GM18520 (cell line): ENCODE data around the gene PLEKHO2.

Experiments used
- ATAC-seq: cut with Tn5 transposase; IDR thresholded peaks from one replicate; pipeline ENCODE4 v1.9.1; 2021; ENCODE audit not compliant: unreplicated experiment

The PLEKHO2 gene

DNA sequence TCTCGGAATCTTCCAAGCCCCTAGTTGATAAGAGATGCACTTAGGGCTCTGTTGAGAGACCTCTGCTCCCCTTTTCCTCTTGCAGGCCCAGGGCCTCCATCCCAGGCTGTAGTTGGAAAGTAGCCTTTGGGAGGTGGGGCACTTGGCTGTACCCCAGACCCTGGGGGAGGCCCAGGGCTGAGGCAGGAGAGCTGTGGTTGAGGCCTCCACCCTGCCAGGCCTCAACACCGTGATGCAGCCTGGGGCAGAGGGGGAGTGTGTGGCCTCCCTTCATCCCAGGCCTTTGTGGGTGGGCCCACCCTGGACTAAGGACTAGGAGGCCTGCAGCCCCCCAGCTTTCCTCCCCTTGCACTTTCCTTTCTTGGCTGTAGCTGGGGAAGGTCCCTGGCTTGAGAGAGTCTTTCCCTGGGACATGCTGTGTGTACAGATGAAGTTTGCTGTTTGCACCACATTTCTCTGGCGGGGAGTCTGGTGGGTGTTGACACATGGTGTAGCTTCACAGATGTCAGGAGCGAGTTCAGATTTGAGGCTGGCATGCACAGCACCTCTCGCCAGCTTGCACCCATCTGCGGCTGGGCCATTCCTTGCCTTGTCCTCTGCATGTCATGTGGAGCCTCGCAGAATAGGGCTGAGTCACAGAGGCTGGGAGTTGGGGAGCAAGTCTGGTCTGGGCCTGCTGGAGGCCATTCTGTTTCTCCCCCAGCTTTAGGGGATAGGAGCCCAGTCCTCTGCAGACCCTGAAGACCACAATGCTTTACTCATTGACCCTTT is 13.7 kb downstream of the PLEKHO2 start:
- ATAC-seq, result no peak

DNA sequence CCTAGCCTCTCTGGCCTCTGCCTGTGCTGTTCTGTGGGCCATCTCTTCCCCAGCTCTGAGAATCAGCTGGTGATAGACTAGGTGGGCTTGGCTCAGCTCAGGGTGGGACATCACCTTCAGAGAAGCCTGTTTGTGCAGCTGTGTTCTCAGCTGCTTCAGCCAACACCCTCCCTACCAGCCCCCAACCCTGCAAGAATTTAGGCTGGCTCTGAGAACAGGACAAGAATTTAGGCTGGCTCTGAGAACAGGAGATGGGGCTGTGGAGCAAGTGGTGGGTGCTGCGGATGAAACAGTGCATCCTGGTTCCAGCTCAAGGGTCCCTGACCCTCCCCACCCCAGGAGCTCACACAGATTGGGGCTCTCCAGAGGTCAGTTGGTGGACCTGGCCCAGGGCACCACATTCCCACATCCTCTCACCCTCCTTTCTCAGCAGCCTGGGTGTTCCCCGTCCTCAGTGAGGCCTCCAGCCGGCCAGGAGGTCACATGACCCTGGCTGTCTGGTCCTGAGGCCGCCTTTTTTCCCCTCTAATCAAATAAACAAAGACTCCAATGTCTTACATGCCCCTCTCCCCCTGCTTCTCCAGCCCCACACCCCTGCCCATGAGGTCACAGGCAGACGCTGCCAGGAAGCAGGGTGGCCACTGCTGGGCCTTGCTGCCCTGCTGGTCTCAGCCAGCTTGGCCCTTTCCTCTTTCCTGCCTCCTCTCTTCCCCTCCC is 14.9 kb downstream of the PLEKHO2 start:
- ATAC-seq, result no peak

DNA sequence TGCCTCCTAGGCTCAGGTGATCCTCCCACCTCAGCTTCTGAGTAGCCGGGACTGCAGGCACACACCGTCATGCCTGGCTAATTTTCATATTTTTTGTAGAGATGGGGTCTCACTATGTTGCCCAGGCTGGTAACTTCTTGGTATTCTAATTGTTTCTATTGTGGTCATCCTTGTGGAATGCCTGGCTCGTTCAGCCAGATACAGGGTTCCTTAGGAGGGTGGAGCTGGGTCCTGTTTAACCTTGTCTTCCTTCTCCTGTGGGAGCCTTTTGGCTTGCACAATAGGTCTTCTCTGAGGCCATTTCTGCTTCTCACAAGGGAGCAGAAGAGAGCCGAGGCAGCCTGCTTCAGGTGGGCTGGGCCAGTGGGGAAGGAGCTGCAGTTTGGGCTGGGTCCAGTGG is 15.7 kb downstream of the PLEKHO2 start:
- no peak for ATAC-seq

DNA sequence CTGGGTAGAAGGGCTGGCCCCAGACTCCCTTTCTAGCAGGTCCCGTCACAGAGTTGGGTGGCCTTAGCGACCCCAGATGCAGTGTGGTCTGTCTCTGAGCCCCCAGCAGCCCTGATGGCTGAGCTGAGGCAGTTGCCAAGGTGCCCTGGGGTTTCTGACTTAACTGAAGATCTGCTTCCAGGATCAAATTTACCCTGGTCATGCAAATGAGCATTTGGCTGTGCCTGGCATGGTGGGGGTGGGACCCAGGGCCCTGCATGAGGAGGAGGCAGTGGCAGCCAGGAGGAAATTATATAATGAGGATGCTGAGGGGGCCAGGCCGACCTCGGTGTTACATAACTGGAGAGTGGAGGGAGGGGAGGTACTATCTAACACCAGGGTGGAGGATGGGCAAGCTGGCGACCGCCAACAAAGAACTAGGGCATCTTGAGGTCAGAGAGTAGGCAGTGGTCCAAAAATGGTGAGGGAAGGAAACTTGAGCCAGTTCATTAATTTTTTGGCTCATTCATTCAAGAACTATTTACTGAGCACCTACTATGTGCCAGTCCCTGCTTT is 16.4 kb downstream of the PLEKHO2 start:
- ATAC-seq, result no peak

DNA sequence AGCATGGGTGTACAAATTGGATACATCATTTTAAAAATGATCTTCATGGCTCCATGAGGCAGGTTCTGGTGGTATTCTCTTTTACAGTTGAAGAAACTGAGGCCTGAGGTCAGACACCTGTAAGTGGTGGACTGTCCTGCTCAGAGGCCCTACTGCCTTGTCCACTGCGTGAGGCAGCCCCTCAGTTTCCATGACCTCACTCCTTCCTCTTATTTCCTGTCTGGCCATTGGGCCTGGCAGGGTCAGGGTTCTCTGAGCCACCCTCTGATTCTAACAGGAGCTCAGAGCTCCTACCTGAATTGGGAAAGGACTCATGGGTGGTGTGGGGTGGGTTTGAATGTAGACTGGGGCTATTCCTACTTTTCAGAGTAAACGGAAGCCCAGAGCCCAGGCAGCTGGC is 17.5 kb downstream of the PLEKHO2 start:
- ATAC-seq, result no peak

DNA sequence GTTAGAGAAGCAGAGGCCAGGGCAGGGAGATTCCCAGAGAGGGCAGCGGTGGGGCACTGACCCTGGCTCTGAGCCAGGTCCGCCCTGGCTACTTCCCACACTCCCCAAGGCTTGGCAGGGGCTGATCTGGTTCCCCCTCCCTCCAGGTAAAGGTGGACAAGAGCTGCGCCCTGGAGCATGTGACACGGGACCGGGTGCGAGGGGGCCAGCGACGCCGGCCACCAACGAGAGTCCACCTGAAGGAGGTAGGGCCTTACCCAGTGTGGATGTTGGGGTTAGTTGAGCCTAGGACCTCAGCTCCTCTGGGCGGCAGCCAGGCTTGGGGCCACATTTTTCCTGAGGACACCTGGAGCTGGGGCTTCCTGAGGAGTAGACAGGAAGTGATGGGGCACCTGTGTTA is 19.6 kb downstream of the PLEKHO2 start:
- ATAC-seq, result no peak

DNA sequence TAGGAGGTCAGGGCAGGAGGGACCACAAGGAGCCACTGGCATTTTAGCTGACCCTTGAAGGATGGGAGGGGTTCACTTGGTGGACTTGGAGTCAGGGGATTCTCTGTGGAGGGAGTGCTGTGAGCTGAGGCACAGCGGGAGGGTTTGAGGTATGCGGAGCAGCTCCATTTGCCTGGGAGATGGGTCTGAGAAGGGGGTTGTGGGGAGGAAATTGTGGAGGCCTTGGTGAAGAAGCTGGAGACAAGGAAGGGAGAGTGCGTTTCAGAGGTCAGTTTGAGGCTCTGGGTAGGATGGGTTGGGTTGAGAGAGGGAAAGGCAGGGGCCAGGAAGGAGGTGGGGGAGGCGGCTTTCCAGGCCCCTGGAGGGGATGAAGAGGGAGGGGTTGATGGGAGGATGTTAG is 20.2 kb downstream of the PLEKHO2 start:
- no peak for ATAC-seq

DNA sequence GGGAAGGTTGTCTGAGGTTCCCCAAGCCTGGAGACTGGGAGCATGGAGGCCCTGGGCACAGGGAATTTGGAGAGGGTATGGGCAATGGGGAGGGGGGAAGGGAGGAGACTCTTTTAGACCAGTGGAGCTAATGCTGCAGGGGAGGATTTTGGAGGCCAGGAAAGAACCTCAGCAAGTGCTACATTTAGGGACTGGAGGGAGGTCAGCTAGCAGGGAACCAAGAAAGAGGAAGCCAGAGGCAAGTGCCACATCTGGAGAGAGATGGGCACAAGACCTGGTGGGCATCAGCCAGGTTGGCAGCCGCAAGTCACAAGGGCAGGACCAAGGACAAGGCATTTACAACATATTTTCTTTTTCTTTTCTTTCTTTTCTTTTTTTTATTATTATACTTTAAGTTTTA is 20.7 kb downstream of the PLEKHO2 start:
- no peak for ATAC-seq

DNA sequence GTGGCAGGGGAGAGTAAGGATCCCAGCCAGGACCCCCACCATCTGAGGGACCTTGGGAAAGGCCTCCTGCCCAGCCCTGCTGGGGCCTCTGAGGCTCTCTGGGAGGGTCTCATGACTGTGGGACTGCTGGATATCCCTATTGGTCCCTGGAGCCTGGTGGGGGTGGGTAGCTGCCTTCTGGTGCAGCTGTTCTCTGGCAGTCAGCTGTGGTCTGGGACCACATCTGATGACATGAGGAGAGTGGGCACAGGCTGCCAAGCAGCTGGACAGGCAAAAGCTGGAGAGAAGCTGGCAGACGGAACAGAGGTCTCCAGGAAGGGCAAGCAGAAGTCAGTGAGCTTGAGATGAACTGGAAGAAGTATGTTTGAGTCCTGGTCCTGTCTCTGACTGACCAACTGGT is 22.4 kb downstream of the PLEKHO2 start:
- no peak for ATAC-seq

DNA sequence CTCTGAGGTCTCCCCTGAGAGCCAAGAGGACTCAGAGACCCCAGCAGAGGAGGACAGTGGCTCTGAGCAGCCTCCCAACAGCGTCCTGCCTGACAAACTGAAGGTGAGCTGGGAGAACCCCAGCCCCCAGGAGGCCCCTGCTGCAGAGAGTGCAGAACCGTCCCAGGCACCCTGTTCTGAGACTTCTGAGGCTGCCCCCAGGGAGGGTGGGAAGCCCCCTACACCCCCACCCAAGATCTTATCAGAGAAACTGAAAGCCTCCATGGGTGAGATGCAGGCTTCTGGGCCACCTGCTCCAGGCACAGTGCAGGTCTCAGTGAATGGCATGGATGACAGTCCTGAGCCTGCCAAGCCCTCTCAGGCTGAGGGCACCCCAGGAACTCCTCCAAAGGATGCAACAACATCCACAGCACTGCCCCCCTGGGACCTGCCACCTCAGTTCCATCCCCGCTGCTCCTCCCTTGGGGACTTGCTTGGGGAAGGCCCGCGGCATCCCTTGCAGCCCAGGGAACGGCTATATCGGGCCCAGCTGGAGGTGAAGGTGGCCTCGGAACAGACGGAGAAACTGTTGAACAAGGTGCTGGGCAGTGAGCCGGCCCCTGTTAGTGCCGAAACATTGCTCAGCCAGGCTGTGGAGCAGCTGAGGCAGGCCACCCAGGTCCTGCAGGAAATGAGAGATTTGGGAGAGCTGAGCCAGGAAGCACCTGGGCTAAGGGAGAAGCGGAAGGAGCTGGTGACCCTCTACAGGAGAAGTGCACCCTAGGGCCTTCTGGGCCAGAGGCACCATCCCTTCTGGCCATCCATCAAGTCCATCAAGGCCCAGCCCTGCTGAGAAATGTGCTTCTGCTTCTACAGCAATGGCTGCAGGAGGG is 23.6 kb downstream of the PLEKHO2 start:
- ATAC-seq, result no peak

DNA sequence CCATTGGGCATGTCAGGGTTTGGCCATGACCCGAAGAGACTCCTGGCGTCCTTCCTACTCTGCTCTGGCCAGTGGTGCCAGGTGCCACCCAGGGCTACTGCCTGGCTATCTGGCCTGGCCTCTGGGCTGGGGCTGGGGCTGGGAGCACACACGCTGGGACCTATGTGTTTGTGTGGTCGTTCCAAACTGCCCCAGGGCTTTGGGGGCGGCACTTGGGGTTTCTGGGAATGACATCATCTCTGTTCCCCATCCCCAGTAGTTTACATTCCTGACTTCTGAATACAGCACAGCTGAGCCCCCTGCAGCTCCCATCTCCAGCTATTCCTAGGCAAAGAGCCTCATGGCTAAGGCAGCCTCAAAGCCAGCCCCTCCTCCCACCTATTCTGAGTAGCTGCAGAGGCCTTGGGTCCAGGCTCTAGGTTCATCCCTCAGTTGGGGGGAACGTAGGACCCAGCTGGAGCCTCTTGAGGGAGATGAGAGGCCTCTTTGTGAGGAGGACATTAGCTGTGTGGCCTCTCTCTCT is 24.3 kb downstream of the PLEKHO2 start:
- ATAC-seq, result no peak

DNA sequence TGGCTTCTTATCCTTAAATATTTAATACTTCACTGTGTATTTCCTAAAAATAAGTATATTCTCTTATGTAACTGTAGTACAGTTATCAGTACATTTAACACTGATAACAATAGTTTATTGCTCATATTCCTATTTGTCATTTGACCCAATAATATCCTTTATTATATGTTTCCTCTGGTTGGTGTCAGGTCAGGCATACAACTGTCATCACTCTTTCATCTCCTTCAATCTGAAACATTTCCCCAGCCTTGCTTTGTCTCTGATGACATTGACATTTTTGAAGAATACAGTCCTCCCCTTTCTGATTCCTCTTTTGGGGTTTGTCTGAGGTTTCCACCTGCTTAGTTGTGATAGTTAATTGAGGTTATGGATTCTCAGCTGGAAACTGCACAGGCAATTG is 27.8 kb downstream of the PLEKHO2 start:
- no peak for ATAC-seq

DNA sequence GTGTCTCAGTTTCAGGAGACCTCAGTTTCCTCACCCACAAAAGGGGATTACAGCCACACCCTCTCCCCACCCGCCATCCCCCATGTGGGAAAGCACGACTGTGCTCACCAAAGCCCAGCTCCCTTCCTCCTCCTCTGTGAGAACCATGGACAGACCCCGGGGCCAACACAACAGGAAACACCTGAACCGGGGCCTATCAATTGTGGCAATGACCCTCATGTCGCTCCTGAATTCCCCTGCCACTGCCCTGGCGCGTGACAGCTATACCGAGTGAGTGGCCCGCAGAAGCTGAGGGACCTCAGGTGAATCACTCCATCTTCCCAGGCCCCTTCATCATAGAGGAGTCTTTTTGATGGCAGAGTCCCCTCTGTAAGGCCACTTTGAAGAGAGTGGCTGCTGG is 28.6 kb downstream of the PLEKHO2 start:
- no peak for ATAC-seq

DNA sequence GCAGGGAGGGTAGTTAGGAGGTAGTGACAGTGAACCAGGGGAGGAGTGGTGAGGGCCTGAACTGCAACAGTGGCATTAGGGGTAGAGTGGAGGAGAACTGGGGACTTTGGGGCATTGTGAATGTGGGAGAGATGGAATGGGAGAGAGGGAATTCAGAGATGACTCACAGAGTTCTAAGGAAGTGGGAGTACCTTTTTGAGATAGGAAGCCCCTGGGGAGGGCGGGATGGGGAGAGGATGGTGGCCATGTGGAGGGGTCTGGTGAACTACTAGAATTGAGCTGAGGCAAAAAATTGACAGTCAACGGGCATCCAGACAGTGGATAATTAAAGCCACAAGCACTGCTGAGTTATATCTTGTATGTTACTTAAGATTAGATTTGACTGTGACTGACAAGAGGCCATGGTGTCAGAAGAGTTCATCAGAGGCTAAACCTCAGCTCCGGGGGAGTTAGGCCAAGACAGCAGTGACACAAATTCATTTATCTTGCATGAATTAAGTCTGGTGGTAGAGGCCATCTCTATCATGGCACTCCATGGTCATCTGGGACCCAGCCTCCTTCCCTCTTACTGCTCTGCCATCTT is 34.0 kb downstream of the PLEKHO2 start:
- no peak for ATAC-seq

DNA sequence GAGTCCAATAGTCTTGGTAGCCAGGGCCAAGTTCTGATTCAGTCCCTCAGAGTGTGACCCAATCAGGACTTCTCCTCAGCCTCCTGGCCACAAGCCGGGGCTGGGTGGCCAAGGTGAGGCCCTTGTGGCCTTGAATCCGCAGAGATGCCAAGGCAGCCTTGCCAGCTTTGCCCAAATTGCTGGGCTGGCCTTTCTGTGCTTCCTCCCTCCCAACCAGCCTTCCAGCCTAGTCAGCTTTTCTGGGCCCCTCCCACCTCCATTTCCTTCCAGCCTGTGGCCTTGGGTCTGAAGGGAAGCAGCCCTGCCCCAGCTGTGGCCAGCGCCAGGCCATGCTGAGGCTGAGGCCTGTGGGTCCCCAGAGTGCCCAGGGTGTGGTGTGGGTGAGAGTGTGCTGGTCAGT is 35.7 kb downstream of the PLEKHO2 start:
- ATAC-seq, result no peak

DNA sequence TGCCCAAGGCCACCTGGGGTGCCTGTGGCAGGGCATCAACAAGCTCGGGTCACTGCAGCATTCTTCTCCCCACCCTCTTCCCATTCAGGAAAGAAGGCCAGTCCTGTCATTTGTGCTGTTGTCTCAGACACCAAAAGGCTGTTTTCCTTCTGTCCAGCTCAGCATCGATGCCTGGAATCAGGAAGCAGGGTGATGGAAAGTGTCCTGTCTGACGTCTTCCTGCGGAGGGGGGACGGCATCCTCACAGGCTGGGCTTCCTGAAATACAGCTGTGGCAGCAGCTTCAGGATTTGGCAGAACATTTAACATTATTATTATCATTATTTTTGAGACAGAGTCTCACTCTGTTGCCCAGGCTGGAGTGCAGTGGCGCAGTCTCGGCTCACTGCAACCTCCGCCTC is 37.0 kb downstream of the PLEKHO2 start:
- ATAC-seq, result no peak

DNA sequence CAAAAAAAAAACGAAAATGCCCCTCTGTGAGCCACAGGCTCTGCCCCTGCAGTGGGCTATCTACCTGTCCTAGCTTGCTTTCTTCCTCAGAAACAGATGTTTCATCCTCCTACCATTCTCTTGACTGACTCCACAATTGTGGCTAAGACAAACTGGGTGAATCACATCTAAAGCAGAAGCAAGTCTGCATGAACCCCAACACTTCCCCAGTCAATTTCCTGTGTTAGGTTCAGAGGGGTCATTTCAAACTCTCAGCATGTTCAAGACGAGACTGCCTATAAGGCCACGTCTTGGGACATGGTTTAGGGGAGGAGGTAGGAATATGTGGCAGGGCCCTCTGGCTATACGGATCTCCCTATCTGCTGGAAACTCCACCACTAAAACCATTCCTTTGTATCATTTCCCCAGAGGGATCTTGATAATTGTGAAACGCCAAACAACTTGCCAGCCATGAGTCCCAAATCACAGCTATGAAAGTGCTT is 41.4 kb downstream of the PLEKHO2 start:
- ATAC-seq, result peak; percentile 69

DNA sequence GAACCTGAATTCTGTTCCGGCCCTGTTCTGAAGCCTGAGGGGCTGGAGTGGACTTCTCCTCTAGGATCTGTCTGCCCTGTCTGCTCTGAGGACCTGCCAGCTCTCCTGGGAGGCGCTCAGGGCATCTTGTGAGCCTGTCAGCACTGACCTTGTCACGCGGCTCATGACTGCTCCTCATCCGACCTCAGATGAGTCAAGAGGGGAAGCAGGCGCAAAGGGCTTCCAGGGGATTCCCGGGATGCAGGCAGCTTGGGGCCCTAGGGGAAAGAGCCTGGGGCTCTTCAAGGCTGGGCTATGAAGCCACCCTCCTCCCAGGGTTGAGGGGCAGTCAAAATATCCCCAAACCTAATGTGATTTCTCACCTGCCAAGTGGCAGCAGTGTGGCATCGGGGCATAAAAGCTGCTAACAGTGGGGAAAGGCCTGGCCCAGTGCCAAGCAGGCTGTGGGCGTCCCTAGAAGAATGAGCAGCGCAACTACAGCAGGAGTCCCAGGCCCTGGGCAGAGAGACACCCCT is 42.3 kb downstream of the PLEKHO2 start:
- peak; percentile 42 for ATAC-seq

DNA sequence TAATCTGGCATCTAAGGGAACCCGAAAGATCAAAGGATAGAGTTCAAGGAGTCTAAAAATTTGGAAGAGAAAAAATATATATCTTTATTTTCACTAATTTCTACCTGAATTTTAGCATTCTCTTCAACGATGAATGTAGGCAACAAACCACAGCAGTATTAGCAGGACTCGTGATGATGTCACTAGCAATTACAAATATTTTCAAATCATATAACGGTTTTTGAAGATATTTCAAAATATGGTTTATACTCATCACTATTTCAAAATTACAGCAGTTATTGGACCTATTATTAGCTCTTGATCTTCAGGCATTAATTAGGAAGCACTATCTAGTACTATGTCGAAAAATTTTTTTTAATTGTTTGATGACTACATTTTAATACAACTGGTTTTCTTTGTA is 43.0 kb downstream of the PLEKHO2 start:
- ATAC-seq, result no peak

DNA sequence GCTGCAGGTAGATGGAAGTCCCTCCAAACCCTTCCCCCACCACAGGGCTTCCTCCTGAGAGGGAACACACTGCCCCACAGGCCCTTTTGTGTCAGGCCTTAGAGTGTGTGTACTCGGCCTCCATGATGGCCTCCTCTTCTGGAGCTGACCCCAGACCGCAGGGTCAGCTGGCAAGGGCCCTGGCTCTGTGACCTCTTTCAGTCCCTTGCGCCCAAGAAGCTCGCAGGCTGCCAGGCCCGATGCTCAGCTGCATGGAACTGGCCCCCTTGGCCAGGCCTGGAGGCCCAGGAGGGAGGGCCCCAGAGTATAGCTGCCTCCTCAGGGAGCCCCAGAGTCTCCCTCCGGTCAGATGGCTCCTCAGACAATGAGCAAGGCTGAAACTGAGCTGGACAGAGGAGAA is 46.6 kb downstream of the PLEKHO2 start:
- ATAC-seq, result no peak
